Measurements from ENCODE around the gene PCDHA2.
A peak's percentile ranks its signal among the peaks of the same experiment; 100 is the strongest.
"Not testable (repeated sequence)": the region's sequence is repeated elsewhere in the genome, so short reads cannot be mapped to it uniquely, and the experiment has no call there.

The PCDHA2 gene

DNA sequence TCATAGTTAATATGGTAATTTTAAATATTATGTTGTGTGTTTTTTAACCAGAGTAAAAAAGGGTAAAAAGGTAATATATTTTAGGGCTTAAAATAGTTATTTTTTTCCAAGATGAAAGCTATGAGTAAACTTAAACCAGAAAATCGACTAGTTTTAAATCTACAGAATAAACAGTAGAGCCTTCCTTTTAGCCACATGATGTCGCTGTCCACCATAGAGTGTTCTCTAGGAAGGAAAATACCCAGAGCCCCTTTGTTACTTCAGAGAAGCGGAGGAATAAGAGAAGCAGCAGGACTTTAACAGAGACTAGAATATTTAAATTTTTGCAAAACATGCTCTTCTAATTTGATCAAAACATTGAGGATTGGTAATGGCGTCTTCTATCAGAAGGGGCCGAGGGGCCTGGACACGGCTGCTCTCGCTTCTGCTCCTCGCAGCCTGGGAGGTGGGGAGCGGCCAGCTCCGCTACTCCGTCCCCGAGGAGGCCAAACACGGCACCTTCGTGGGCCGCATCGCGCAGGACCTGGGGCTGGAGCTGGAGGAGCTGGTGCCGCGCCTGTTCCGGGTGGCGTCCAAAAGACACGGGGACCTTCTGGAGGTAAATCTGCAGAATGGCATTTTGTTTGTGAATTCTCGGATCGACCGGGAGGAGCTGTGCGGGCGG is at the start of gene PCDHA2:
Gene PCDHA2 (plus strand): TSS at position 258 of the 664 bp plus-strand sequence.
- no peak for DNase-seq

DNA sequence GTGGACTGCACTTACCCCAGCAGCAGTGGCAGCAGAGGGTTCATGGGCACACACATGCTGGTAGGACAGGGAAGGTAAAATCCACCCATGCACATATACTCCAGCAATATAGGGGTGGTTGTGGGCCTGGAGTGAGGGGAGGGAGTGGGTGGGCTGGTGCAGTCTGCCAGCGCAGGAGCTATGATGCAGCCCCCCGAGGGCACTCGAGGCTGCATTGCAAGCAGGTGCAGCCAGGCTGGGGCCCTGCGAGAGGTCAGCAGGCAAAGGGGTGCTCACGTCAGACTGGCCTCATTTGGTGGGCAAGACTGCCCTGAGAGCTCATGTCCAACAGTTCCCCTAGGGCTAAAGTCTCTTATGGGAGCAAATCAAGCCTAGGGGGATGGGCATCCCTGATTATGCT is 41.1 kb upstream of the PCDHA2 start:
- no peak for DNase-seq

DNA sequence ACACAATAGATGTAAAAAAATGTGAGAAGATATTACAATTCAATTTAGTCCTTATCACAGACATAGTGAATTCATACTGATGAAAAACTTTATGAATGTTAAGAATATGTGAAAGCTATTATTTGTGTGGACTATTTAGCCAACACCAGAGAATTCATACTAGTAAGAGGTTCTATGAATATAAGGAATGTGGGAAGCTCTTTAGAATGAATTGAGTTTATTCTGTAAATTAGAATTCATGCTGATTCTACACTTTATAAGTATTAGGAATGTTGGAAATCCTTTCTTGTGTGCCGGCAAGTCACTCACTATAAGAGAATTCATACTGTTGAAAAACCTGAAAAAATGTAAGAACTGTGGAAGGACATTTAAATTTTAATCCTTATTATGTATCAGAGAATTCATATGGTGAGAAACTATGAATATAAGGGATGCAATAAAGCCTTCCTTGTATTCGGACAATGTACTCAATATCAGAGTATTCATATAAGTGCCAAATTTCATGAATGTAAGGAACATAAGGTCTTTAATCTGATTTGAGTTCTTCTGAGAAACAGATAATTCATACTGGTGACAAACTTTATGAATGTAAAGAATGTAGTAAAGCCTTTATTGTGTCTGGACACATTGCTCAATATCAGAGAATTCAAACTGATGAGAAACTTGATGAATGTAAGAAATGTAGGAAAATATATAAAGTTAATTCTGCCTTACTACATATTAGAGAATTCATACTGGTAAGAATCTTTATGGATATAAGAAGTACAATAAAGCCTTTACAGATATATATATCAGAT is 30.3 kb upstream of the PCDHA2 start:
- peak; percentile 3 for DNase-seq

DNA sequence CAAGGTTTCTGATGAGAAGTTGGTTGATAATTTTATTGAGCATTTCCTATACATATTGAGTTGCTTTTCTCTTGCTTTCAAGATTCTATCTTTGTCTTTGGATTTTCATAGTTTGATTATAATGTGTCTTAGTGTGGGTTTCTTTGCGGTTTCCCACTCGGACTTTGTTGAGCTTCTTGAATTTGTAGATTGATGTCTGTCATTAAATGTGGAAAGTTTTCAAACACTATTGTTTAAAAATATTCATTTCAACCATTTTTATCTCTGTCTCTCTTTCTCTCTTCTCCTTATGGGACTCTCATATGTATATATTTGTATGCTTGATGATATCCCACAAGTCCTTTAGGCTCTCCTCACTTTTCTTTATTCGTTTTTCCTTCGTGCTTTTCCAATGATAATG is 27.2 kb upstream of the PCDHA2 start:
- no peak for DNase-seq

DNA sequence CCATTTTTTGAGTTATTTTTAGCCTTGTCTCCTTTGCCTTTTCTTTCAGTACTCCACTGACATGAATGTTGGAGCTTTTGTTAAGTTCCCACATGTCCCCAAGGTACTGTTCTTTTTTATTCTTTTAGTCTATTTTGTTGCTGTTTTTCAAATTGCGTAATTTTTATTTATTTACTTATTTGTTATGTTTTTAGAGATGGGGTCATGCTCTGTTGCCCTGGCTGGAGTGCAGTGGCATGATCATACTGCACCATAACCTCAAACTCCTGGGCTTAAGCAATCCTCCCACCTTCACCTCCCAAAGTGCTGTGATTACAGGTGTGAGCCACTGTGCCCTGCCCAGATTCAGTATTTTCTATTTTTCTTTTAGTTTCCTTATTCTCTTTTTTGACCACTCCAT is 14.1 kb upstream of the PCDHA2 start:
- no peak for DNase-seq

DNA sequence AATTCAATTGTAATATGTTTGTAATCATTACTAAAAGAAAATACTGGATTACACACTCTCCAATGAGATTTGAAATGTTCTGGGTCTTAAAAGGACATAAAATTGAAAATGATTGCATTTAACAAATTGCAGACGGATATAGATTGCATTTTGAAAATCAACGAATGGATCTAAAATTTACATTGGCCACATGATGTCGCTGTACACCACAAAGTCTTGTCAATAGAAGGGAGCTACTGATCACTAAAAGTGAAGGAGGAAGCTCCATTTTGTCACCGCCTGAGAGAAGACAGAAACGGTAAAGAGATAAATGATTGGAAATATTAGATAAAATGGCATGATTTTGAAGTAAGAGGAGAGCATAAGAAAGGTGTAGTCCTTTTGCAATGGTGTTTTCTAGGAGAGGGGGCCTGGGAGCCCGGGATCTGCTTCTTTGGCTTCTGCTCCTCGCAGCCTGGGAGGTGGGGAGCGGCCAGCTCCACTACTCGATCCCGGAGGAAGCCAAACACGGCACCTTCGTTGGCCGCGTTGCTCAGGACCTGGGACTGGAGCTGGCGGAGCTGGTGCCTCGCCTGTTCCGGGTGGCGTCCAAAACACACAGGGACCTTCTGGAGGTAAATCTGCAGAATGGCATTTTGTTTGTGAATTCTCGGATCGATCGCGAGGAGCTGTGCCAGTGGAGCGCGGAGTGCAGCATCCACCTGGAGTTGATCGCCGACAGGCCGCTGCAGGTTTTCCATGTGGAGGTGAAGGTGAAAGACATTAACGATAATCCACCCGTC is 8.6 kb upstream of the PCDHA2 start, which contains the start of gene PCDHA1:
Gene PCDHA1 (plus strand): TSS at position 236 of the 782 bp plus-strand sequence.
- DNase-seq = no peak

DNA sequence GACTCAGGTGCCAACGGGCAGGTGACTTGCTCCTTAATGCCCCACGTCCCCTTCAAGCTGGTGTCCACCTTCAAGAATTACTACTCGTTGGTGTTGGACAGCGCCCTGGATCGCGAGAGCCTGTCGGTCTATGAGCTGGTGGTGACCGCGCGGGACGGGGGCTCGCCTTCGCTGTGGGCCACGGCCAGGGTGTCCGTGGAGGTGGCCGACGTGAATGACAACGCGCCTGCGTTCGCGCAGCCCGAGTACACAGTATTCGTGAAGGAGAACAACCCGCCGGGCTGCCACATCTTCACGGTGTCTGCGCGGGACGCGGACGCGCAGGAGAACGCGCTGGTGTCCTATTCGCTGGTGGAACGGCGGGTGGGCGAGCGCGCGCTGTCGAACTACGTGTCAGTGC is 7.2 kb upstream of the PCDHA2 start:
- DNase-seq = not testable (repeated sequence)

DNA sequence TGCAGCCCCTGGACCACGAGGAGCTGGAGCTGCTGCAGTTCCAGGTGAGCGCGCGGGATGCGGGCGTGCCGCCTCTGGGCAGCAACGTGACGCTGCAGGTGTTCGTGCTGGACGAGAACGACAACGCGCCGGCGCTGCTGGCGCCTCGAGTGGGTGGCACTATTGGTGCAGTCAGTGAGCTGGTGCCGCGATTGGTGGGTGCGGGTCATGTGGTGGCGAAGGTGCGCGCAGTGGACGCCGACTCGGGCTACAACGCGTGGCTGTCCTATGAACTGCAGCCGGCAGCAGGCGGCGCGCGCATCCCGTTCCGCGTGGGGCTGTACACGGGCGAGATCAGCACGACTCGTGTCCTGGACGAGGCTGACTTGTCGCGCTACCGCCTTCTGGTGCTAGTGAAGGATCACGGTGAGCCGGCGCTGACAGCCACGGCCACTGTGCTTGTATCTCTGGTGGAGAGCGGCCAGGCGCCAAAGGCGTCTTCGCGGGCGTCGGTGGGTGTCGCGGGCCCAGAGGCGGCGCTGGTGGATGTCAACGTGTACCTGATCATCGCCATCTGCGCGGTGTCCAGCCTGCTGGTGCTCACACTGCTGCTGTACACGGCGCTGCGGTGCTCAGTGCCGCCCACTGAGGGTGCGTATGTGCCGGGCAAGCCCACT is 6.7 kb upstream of the PCDHA2 start:
- not testable (repeated sequence) for DNase-seq

DNA sequence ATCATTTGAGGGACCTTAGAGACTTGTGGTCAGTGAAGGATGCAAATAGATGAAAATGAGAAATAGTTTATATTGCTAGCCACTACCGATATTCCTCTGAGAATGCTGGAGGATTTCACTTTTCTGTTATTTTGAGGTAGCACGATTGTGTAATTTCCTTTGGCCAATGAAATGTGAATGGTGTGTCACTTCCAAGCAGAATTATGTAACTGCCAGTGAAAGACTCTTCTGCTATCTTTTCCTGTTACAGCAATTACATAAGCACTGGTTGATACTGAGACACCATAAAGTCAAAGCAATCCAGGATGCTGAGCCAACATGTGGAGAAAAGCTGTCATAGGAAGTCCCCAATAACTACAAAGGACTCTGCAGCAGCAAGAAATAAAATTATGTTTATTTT is 3.6 kb upstream of the PCDHA2 start:
- no peak for DNase-seq

DNA sequence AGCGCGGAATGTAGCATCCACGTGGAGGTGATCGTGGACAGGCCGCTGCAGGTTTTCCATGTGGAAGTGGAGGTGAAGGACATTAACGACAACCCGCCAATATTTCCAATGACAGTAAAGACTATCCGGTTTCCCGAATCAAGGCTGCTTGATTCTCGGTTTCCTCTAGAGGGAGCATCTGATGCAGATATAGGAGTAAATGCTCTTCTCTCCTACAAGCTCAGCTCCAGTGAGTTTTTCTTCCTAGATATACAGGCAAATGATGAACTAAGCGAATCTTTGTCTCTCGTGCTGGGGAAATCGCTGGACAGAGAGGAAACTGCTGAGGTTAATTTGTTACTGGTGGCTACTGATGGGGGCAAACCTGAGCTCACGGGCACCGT is 598 bp downstream of the PCDHA2 start:
- peak; percentile 12 for DNase-seq

DNA sequence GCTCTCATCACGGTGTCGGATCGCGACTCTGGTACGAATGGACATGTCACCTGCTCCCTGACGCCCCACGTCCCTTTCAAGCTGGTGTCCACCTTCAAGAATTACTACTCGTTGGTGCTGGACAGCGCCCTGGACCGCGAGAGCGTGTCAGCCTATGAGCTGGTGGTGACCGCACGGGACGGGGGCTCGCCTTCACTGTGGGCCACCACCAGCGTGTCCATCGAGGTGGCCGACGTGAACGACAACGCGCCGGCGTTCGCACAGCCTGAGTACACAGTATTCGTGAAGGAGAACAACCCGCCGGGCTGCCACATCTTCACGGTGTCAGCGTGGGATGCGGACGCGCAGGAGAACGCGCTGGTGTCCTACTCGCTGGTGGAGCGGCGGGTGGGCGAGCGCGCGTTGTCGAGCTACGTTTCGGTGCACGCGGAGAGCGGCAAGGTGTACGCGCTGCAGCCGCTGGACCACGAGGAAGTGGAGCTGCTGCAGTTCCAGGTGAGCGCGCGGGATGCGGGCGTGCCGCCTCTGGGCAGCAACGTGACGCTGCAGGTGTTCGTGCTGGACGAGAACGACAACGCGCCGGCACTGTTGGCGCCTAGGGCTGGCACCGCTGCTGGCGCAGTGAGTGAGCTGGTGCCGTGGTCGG is 1.5 kb downstream of the PCDHA2 start:
- not testable (repeated sequence) for DNase-seq

DNA sequence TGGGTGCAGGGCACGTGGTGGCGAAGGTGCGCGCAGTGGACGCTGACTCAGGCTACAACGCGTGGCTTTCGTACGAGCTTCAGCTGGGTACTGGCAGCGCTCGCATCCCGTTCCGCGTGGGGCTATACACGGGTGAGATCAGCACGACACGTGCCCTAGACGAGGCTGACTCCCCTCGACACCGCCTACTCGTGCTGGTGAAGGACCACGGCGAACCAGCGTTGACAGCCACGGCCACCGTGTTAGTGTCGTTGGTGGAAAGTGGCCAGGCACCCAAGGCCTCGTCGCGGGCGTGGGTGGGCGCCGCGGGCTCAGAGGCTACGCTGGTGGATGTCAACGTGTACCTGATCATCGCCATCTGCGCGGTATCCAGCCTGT is 2.1 kb downstream of the PCDHA2 start:
- DNase-seq = no peak

DNA sequence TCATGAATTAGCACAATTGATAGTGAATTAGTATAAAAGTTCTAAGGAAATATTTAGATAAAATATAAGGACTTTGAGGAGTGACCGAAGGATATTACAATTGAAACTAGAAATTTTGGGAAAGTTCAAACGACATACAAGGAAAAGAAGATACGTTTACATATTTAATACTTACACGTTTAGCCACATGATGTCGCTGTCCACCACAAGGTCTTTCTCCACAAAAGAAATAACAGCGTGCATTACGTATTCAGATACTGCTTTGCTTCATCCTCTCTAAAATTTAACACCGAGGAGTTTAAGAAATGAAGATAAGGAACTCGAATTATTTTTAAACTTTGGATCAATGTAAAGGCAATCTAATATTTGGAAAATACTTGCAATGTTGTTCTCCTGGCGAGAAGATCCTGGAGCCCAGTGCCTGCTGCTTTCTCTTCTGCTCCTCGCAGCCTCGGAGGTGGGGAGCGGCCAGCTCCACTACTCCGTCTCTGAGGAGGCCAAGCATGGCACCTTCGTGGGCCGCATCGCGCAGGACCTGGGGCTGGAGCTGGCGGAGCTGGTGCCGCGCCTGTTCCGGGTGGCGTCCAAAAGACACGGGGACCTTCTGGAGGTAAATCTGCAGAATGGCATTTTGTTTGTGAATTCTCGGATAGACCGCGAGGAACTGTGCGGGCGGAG is 6.3 kb downstream of the PCDHA2 start, which contains the start of gene PCDHA3:
Gene PCDHA3 (plus strand): TSS at position 242 of the 678 bp plus-strand sequence.
- DNase-seq = peak; percentile 17

DNA sequence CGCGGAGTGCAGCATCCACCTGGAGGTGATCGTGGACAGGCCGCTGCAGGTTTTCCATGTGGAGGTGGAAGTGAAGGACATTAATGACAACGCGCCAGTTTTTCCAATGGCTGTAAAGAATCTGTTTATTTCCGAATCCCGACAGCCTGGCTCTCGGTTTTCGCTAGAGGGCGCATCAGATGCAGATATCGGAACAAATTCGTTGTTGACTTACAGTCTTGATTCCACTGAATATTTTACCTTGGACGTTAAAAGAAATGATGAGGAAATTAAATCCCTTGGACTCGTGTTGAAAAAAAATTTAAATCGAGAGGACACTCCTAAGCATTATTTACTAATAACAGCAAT is 6.8 kb downstream of the PCDHA2 start:
- DNase-seq = peak; percentile 5

DNA sequence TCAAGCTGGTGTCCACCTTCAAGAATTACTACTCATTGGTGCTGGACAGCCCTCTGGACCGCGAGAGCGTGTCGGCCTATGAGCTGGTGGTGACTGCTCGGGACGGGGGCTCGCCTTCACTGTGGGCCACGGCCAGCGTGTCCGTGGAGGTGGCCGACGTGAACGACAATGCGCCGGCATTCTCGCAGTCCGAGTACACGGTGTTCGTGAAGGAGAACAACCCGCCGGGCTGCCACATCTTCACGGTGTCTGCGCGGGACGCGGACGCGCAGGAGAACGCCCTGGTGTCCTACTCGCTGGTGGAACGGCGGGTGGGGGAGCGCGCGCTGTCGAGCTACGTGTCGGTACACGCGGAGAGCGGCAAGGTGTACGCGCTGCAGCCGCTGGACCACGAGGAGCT is 7.7 kb downstream of the PCDHA2 start:
- not testable (repeated sequence) for DNase-seq

DNA sequence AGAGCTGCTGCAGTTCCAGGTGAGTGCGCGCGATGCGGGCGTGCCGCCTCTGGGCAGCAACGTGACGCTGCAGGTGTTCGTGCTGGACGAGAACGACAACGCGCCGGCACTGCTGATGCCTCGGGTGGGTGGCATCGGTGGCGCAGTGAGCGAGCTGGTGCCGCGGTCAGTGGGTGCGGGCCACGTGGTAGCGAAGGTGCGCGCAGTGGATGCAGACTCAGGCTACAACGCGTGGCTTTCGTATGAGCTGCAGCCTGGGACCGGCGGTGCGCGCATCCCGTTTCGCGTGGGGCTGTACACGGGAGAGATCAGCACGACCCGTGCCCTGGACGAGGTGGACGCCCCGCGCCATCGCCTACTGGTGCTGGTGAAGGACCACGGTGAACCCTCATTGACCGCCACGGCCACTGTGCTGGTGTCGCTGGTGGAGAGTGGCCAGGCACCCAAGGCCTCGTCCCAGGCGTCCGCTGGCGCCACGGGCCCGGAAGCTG is 8.2 kb downstream of the PCDHA2 start:
- no peak for DNase-seq

DNA sequence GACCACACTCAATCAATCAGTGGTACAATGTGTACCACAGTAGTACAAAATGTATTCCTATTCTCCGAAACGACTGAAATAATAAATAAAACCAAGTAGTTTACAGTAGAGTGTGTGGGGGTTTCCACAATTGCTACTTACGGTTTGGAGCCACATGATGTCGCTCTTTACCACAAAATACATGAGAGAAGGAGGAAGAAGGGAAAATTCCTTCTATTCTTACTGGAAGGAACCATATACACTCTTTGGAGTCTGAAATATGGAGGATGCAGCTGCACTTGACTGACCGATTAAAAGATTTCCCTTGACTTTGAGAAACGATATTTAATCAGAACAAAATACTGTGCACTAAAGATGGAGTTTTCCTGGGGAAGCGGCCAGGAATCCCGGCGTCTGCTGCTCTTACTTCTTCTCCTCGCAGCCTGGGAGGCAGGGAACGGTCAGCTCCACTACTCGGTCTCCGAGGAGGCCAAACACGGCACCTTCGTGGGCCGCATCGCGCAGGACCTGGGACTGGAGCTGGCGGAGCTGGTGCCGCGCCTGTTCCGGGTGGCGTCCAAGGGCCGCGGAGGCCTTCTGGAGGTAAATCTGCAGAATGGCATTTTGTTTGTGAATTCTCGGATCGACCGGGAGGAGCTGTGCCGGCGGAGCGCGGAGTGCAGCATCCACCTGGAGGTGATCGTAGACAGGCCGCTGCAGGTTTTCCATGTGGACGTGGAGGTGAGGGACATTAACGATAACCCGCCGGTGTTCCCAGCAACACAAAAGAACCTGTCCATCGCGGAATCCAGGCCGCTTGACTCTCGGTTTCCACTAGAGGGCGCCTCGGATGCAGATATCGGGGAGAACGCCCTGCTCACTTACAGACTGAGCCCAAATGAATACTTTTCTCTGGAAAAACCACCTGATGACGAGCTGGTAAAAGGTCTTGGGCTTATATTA is 12.5 kb downstream of the PCDHA2 start, which contains the start of gene PCDHA4:
Gene PCDHA4 (plus strand): TSS at position 235 of the 942 bp plus-strand sequence.
- peak; percentile 25 for DNase-seq

DNA sequence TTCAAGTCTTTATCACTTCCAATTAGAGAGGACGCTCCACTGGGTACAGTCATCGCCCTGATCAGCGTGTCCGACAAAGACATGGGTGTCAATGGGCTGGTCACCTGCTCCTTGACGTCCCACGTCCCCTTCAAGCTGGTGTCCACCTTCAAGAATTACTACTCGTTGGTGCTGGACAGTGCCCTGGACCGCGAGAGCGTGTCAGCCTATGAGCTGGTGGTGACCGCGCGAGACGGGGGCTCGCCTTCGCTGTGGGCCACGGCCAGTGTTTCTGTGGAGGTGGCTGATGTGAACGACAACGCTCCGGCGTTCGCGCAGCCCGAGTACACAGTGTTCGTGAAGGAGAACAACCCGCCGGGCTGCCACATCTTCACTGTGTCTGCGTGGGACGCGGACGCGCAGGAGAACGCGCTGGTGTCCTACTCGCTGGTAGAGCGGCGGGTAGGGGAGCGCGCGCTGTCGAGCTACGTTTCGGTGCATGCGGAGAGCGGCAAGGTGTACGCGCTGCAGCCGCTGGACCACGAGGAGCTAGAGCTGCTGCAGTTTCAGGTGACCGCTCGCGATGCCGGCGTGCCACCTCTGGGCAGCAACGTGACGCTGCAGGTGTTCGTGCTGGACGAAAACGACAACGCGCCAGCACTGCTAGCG is 13.7 kb downstream of the PCDHA2 start:
- DNase-seq = not testable (repeated sequence)

DNA sequence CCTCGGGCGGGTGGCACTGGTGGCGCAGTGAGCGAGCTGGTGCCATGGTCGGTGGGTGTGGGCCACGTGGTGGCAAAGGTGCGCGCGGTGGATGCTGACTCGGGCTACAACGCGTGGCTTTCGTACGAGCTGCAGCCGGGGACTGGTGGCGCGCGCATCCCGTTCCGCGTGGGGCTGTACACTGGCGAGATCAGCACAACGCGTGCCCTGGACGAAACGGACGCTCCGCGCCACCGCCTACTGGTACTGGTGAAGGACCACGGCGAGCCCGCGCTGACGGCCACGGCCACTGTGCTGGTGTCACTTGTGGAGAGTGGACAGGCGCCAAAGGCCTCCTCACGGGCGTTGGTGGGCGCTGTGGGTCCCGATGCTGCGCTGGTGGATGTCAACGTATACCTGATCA is 14.2 kb downstream of the PCDHA2 start:
- no peak for DNase-seq

Measured in hematopoietic multipotent progenitor cell treated with erythropoietin and hydrocortisone succinate and interleukin-3 and kit ligand, for 6 days (in vitro differentiated cells).